ENCODE results near the gene SHC2. TPM values are rescaled to one million over a fixed set of nuclear protein-coding genes. Genes with fewer than 3 reads are reported as not detected.

Gene SHC2
- total and polyA plus RNA-seq, 7 donors: 1.8 to 49.9 (median 17.8) TPM

DNA sequence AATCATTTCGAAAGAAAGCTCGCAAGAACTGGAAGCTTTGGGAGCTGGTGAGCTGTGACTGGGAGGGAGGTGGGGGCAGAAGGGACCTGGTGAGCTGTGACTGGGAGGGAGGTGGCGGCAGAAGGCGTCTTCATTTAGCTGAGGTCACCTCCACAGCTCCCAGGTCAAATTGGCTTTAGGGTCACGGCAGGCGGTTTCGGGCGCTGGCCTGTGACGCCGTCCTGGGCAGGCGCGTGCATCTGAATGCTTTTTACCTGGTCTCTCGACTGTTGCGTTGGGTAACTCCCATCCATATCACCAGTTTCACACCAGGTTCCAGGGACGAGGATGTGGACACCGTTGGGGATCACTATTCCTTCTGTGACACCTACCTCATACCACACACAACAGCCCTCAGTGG is 81.0 kb downstream of the SHC2 start:
- H3K27me3 ChIP-seq: peaks cover 0 to 33% (median 15%) of the 10 kb centered on the region in 3 donors
- no peak for DNase-seq
- 90 to 93% methylated on average over 16 of the region's 16 CpGs for WGBS, 2 donors

DNA sequence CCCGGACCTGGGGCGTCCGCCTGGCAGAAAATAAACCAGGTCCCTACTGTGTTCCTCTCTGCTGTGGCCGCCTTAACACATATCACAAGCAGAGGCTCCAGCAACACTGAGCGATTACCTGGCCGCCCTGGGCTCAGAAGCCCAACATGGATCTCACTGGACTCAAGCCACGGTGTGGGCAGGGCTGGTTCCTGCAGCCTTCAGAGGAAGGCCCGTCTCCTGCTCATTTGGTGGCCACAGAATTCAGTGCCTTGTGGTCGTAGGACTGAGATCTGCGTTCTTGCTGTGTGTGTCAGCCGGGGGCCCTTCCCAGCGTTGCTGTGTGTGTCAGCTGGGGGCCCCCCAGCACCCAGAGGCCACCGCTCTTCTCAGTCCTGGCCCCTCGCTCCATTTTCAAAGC is 82.1 kb downstream of the SHC2 start:
- peaks cover 0 to 43% (median 25%) of the 10 kb centered on the region in 3 donors for H3K27me3 ChIP-seq
- 89% methylated on average over 14 of the region's 14 CpGs for WGBS, 2 donors
- no peaks in the 10 kb centered on the region for H3K4me1 ChIP-seq
- intact Hi-C loops (cut with DNase I): no loop called here
- H3K36me3 ChIP-seq: no peaks in the 10 kb centered on the region
- no peak overlapping the region for H3K4me3 ChIP-seq
- TF ChIP-seq EP300 (IDR thresholded peaks at IDR 0.05): no peak
- no peak for TF ChIP-seq POLR2AphosphoS5 (IDR thresholded peaks at IDR 0.05)
- no peak for TF ChIP-seq POLR2A (IDR thresholded peaks at IDR 0.05)
- TF ChIP-seq, protein P1, sequence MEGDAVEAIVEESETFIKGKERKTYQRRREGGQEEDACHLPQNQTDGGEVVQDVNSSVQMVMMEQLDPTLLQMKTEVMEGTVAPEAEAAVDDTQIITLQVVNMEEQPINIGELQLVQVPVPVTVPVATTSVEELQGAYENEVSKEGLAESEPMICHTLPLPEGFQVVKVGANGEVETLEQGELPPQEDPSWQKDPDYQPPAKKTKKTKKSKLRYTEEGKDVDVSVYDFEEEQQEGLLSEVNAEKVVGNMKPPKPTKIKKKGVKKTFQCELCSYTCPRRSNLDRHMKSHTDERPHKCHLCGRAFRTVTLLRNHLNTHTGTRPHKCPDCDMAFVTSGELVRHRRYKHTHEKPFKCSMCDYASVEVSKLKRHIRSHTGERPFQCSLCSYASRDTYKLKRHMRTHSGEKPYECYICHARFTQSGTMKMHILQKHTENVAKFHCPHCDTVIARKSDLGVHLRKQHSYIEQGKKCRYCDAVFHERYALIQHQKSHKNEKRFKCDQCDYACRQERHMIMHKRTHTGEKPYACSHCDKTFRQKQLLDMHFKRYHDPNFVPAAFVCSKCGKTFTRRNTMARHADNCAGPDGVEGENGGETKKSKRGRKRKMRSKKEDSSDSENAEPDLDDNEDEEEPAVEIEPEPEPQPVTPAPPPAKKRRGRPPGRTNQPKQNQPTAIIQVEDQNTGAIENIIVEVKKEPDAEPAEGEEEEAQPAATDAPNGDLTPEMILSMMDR (IDR thresholded peaks at IDR 0.05): no peak
- H3K27ac ChIP-seq: no peak overlapping the region
- no peak for DNase-seq
- no peaks in the 10 kb centered on the region for H3K9me3 ChIP-seq

More for the DNA sequence above, 81.0 kb downstream of the SHC2 start:
- TF ChIP-seq EP300 (IDR thresholded peaks at IDR 0.05) (no peak), POLR2AphosphoS5 (IDR thresholded peaks at IDR 0.05) (no peak), POLR2A (IDR thresholded peaks at IDR 0.05) (no peak)
- TF ChIP-seq, protein P1 (IDR thresholded peaks at IDR 0.05): no peak
- Histone ChIP-seq H3K4me3 (no peak overlapping the region), H3K4me1 (no peaks in the 10 kb centered on the region), H3K36me3 (no peaks in the 10 kb centered on the region), H3K9me3 (no peaks in the 10 kb centered on the region), H3K27ac (no peak overlapping the region)
- intact Hi-C loops (cut with DNase I): no loop called here

DNA sequence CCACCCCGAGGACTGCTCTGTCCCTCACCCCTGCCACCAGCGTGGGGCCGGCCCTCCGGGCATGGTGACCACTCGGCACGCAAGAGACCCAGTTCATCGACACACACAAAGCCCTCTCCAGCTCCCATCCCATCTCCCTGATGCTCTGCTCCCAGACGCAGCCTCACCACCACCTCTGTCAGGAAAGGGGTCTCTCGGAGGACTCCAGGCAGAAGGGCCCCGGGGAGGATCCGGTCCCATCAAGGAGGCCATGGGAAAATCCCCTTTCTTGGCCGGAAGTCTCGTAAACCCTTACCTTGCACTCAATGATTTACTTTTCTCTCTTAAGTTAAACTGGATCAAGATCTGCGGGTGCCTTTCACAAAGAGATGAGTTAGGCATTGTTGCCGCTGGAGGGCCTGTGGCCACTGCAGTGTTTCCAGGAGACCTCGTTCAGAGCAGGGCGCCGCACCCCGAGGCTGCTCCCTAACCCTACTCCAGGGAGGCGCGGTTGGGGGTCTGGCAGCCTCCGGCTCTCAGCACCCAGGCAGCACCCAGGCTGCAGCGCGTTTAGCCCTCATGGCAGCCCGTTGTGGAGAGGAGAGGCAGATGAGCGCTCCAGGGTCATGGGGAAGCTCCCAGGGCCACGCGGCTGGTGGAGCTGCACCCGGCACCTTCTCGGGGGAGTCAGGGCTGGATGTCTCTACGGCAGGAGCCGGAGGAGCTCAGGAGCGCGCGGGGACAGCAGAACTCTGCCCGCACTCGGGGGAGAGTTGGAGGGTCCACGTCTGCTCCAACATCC is 82.8 kb downstream of the SHC2 start:
- no peak for TF ChIP-seq POLR2A (IDR thresholded peaks at IDR 0.05)
- TF ChIP-seq, protein P1 (IDR thresholded peaks at IDR 0.05): no peak
- TF ChIP-seq POLR2AphosphoS5 (IDR thresholded peaks at IDR 0.05): no peak
- TF ChIP-seq EP300 (IDR thresholded peaks at IDR 0.05): no peak
- Histone ChIP-seq H3K4me1 (no peaks in the 10 kb centered on the region), H3K27ac (no peak overlapping the region), H3K36me3 (no peaks in the 10 kb centered on the region), H3K4me3 (no peak overlapping the region), H3K27me3 (peaks cover 0 to 43% (median 27%) of the 10 kb centered on the region in 3 donors), H3K9me3 (no peaks in the 10 kb centered on the region)
- intact Hi-C loops (cut with DNase I): no loop called here
- 64 to 67% methylated on average over 38 of the region's 38 CpGs for WGBS, 2 donors
- DNase-seq: no peak

DNA sequence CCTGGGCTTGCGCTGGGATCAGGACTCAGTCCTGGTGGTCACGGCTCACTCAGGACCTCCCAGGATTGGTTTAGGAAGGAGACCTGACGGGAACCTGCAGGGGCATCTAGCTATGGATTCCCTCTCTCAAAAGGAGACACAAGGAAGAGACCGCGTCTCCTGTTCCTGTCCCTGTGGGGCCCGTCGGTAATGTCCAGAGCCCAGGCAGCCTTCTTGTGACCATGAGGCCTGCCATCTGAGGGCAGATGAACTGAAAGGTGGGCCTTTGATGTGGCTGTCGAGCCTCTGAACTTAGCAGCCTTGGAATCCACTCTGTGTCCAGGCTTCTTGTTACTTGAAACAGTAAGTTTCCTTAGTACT is 84.7 kb downstream of the SHC2 start:
- WGBS, 2 donors: 94% methylated on average over 8 of the region's 8 CpGs
- TF ChIP-seq POLR2A (IDR thresholded peaks at IDR 0.05) (no peak), EP300 (IDR thresholded peaks at IDR 0.05) (no peak), POLR2AphosphoS5 (IDR thresholded peaks at IDR 0.05) (no peak)
- TF ChIP-seq, protein P1 (IDR thresholded peaks at IDR 0.05): no peak
- H3K4me1 ChIP-seq: no peaks in the 10 kb centered on the region
- H3K36me3 ChIP-seq: no peaks in the 10 kb centered on the region
- H3K4me3 ChIP-seq: no peak overlapping the region
- H3K27me3 ChIP-seq: peaks cover 0 to 40% (median 22%) of the 10 kb centered on the region in 3 donors
- H3K9me3 ChIP-seq: no peaks in the 10 kb centered on the region
- no peak for DNase-seq
- intact Hi-C loops (cut with DNase I): no loop called here
- H3K27ac ChIP-seq: no peak overlapping the region
